Stimulated activated CD8-positive, alpha-beta memory T cell treated with anti-CD3 and anti-CD28 coated beads, Interleukin-12 subunit alpha, Interleukin-12 subunit beta, amount 100 ng/mL, for 1 hour (primary cell): ENCODE results near the gene ABCA10.

ENCODE experiments used
- DNase-seq: peaks from one replicate; pipeline ENCODE4 v3.0.0-alpha.2; 2020; ENCODE audit warnings: low read depth

Gene ABCA10

DNA sequence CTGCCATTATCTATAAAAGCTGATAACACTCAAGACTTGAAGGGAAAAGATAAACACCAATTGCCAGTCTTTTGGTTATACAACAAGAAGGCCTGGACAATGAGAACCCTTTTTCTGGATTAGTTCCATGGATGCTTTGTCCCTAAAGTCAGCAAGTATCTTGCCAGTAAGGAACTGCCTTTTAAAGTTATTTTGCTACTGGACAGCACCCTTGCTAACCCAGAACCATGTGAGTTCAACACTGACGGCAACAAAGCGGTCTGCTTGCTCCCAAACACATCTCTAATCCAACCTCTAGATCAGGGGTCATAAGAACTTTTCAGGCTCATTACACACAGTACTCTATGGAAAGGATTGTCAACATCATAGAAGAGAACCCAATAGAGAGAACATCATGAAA lies 61.7 kb downstream of the ABCA10 start:
- DNase-seq: no peak

- DNase-seq: no peak
Observed at GRCh38 chr17:69164206-69164605, 64.4 kb downstream of the ABCA10 start.

- no peak for DNase-seq
Observed at GRCh38 chr17:69159418-69159817, 69.2 kb downstream of the ABCA10 start.

DNA sequence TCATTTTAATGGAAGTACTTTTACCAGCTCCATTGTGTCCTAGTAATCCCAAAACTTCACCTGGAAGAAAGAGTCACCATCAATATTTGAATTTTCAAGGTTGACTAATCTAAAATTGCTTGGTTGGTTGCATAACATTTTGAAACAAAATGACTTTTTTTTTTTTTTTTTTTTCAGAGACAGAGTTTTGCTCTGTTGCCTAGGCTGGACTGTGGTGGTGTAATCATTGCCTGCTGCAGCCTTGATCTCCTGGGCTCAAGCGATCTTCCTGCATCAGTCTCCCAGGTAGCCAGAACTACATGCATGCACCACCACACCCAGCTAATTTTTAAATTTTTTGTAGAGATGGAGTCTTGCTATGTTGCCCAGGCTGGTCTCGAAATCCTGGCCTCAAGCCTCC lies 74.4 kb downstream of the ABCA10 start:
- no peak for DNase-seq

- no peak for DNase-seq
Observed at GRCh38 chr17:69150333-69150732, 78.3 kb downstream of the ABCA10 start.

GRCh38 chr17:69147460-69147859 lies 81.2 kb downstream of the ABCA10 start:
- no peak for DNase-seq

- no peak for DNase-seq
Observed at GRCh38 chr17:69144331-69145255, 84.0 kb downstream of the ABCA10 start.

GRCh38 chr17:69143683-69144231 lies 84.9 kb downstream of the ABCA10 start:
- DNase-seq: no peak

- no peak for DNase-seq
Observed at GRCh38 chr17:69143151-69143550, 85.5 kb downstream of the ABCA10 start.

DNA sequence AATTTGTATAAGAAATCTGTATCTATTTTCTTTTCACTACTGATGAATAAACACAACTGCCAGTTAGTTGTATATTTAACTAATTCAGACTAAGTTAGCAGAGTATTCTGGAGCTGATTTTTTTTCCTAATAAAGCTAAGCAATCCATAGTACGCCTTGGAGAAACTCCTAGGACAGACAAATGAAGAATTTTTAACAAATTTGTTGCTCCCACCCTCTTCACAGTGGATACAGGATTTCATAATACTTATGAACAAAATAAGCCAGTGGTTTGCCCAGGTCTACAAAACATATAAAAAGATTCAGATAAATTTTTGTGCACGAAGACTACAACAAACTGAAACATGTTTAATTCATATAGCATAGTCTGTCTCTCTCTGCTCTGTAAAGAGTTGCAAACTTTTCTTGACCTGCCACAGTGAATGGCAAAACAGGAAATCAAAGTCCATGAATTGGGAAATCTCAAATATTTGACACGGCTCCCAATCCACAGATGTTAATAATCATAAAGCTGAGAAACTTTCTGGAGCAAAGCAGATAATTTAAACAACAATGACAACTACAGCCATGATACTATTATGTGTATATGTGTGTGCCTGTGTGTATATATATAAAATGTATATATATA lies 86.3 kb downstream of the ABCA10 start:
- DNase-seq: no peak

DNA sequence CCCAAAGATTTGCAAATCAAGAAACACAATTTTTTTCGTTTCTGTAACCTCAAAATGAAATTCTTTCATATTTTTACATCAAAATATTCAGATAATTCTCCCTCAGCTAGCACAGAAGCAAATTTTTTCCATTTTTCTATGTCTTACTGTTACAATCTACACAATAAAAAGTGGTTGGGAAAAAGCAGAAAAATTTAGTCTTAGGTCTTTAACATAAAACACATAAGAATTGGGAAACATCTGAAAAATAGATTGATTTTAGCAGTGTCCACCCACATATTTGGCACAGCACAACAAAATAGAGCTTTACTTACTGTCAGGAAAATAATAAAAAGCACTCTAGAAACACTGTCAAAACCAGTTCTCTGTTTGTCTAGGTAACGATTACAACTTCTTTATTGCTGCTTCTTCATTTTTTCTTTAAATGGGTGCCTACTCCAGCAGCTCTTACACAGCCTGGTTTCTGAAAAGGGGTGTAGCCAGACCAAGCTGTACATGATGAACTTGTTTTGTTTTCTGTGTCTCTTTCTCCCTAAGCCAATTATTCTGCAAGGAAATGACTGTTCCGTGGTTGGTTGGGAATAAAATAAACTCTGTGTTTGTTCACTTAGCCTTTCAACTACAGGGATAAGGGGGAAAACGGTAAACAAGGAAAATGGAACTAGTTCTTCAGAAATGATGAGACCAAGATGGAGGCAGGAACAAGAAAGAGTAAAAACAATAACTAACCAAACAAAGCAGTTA lies 87.0 kb downstream of the ABCA10 start, which contains the start of gene ABCA6:
ABCA6 (minus strand) TSS at position 465 of the 744 bp plus-strand sequence. CDS start 1,192 bp downstream, outside the sequence.
- DNase-seq: no peak

DNA sequence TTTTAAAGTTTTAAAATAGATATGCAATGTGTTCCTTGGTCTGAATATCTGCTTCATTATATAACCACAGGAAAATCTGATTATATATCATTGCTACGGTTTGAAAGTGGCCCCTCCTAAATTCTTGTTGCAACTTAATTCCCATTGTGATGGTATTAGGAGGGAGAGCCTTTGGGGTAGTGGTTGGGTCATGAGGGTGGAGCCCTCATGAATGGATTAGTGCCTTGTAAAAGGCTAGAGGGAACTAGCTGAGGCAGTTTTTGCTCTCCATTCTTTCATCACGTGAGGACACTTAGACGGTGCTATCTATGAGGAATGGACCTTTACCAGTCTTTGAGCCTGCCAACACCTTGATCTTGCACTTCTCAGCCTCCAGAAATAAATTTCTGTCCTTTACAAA lies 94.5 kb downstream of the ABCA10 start:
- no peak for DNase-seq

- no peak for DNase-seq
Observed at GRCh38 chr17:69130627-69131296, 97.9 kb downstream of the ABCA10 start.

- no peak for DNase-seq
Observed at GRCh38 chr17:69123626-69124025, 105.0 kb downstream of the ABCA10 start.

GRCh38 chr17:69122065-69122464 lies 106.6 kb downstream of the ABCA10 start:
- DNase-seq: no peak

DNA sequence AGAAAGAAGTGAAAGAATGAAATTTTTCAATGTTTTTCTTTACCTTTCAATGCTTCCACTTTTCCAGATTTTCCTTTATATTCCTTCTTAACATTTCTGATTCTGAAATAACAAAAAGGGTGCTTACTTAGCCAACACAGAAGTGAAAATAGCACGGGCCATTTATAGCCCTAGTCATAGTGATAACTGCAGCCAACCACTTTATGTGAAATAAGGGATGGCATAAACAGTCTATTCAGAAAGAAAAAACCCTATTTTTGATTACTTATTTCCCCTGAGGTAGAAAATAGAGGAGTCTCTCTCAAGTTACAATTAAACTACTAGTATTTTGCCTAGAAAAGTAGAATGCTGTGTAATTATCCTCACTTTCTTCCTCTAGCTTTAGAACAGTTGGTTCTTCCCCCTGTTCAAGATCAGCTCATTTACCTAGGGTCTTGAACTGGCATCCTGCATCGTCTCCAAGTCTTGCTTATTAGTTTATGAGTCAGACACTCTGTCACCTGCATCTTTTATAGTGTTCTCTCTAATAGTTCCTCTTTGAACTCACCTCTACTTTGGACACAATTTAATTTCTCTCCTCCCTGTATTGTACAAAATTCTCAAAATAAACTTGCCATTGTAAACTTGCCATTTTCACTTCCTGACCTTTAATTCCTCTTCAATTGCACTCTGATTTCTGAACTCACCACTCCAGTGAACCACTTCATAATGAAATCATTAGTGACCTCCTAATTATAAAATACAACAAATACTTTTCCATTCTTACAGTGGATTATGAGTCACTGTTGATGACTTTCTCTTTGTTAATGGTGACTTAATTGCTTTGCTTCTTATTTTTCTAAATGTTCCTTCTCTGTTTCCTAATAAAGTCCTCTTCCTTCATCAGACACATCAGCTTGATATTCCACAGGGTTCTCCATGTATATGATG lies 110.5 kb downstream of the ABCA10 start:
- no peak for DNase-seq

DNA sequence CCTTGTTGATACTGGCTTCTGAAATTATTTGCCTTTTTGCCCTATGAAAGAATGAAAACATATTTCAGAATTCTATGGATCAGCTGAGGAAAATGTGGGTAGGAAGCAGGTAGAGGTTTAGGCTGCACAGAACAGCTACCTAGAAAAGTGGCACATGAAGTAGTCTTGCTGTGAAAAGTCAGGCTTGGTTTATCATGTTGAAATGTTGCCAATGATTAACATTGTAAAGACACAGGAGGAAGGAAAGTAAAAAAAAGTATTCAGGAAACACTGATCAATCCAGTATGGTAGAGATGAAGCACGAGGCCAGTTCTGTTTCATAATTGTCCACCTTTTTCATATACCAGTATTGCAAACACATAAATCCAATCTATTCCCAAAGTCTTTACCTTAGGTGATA lies 116.8 kb downstream of the ABCA10 start:
- DNase-seq: no peak

- DNase-seq: no peak
Observed at GRCh38 chr17:69105907-69106730, 122.5 kb downstream of the ABCA10 start.

DNA sequence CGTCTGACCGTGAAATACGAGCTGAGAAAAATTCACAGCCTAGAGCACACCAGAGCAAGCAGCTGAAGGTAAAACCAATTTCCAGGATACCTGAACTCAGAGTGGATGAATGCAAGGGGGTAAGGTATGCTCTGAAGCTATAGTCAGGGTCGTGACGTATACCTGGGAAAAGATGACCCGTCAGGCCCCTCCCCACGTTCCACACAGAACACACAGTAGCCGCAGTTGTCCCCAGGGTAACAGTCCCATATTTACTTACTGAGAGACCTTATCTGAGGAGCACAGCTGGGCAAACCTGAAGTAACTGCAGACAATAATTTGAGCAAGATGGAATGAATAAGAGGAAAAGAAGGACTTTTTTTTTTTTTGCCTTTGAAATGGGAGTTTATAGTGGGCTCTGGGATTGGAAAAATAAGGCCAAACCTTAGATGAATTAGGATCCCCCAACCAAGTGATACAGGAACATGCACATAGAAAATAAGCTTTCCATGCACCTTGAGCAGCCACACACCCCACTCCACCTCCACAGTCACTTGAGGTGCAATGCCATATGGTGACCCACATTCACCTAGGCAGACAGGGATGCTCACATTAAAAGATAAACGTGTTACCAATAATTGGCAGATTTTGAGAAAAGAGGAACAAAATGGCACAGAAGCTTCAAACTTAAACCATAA lies 124.9 kb downstream of the ABCA10 start:
- no peak for DNase-seq
